HepG2 (cell line): ENCODE results near the gene PRM2.

Source experiments
- JUND ChIP-seq: sonication (generic); formaldehyde crosslinking; IDR thresholded peaks from 2 replicates; pipeline ENCODE4 v1.8.0; 2022; ENCODE audit warnings: mild to moderate bottlenecking, missing genetic modification reagents
- TAF1 ChIP-seq: sonication (generic); formaldehyde crosslinking; IDR thresholded peaks from 2 replicates; pipeline ENCODE4 v1.4.0; 2020; ENCODE audit warnings: missing genetic modification reagents
- ZNF274 ChIP-seq: sonication (generic); formaldehyde crosslinking; IDR thresholded peaks from 2 replicates; pipeline ENCODE4 v1.5.1; 2020; ENCODE audit warnings: mild to moderate bottlenecking, missing genetic modification reagents
- TF ChIP-seq, protein P1 (sequence below): sonication (generic); formaldehyde crosslinking; IDR thresholded peaks from 2 replicates; pipeline ENCODE4 v1.5.0; 2020; ENCODE audit warnings: mild to moderate bottlenecking, missing genetic modification reagents, moderate library complexity
- TF ChIP-seq, protein P2 (sequence below): IDR thresholded peaks from 2 replicates; pipeline ENCODE4 v1.4.0; 2020; ENCODE audit warnings: mild to moderate bottlenecking, missing genetic modification reagents

DNA sequence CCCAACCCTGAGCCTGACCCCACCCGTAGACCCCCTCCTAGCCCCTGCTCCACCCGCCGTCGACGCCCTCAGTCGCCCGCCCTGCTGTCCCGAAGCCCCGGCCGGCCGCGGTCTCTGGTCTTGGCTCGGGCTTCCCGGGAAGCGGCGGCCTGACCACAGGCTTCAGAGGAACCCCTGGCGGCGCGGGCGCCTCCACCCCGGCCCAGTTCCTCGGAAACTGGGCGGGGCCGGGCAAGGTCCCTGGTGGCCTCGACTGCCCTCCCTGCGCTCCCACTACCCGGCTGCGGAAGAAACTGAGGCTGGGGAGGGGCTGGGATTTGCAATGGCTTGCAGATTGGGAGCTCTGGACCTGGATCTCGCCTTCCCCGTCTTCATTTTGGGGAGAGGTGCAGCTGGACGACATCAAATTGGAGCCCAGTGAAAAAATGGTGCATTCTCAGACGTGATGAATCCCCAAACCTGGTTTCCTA lies 19.6 kb downstream of the PRM2 start:
- TF ChIP-seq, protein P1, sequence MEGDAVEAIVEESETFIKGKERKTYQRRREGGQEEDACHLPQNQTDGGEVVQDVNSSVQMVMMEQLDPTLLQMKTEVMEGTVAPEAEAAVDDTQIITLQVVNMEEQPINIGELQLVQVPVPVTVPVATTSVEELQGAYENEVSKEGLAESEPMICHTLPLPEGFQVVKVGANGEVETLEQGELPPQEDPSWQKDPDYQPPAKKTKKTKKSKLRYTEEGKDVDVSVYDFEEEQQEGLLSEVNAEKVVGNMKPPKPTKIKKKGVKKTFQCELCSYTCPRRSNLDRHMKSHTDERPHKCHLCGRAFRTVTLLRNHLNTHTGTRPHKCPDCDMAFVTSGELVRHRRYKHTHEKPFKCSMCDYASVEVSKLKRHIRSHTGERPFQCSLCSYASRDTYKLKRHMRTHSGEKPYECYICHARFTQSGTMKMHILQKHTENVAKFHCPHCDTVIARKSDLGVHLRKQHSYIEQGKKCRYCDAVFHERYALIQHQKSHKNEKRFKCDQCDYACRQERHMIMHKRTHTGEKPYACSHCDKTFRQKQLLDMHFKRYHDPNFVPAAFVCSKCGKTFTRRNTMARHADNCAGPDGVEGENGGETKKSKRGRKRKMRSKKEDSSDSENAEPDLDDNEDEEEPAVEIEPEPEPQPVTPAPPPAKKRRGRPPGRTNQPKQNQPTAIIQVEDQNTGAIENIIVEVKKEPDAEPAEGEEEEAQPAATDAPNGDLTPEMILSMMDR (CRISPR knock-in tag), result no peak
- TF ChIP-seq TAF1 (CRISPR knock-in tag) (no peak), JUND (no peak), ZNF274 (CRISPR knock-in tag) (peak; percentile 0; the same call in 1 of the 2 replicates)
- TF ChIP-seq, protein P2, sequence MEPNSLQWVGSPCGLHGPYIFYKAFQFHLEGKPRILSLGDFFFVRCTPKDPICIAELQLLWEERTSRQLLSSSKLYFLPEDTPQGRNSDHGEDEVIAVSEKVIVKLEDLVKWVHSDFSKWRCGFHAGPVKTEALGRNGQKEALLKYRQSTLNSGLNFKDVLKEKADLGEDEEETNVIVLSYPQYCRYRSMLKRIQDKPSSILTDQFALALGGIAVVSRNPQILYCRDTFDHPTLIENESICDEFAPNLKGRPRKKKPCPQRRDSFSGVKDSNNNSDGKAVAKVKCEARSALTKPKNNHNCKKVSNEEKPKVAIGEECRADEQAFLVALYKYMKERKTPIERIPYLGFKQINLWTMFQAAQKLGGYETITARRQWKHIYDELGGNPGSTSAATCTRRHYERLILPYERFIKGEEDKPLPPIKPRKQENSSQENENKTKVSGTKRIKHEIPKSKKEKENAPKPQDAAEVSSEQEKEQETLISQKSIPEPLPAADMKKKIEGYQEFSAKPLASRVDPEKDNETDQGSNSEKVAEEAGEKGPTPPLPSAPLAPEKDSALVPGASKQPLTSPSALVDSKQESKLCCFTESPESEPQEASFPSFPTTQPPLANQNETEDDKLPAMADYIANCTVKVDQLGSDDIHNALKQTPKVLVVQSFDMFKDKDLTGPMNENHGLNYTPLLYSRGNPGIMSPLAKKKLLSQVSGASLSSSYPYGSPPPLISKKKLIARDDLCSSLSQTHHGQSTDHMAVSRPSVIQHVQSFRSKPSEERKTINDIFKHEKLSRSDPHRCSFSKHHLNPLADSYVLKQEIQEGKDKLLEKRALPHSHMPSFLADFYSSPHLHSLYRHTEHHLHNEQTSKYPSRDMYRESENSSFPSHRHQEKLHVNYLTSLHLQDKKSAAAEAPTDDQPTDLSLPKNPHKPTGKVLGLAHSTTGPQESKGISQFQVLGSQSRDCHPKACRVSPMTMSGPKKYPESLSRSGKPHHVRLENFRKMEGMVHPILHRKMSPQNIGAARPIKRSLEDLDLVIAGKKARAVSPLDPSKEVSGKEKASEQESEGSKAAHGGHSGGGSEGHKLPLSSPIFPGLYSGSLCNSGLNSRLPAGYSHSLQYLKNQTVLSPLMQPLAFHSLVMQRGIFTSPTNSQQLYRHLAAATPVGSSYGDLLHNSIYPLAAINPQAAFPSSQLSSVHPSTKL (CRISPR knock-in tag), result no peak
